HepG2 (cell line): ENCODE results near the gene FALEC. TPM values are rescaled to one million over a fixed set of nuclear protein-coding genes. Genes with fewer than 3 reads are reported as not detected.

Experiments
- ATAC-seq: fragments of 200-7000 bp; cut with Tn5 transposase; 3 replicates; pipeline ENCODE4 v1.9.1; 2020; ENCODE audit warnings: mild to moderate bottlenecking, moderate library complexity
- BruUV-seq: library from RNA; stranded (reverse); fragments of 400-500 nt; replicated peaks from 2 replicates; lab custom pipeline; 2021; lab: Mats Ljungman, UMichigan
- CTCF ChIA-PET: fragments of 300-600 bp; formaldehyde crosslinking; extraction: SDS; loops from one replicate; lab custom pipeline; 2021; ENCODE audit warnings: low total read pairs, inconsistent platforms, low intra/inter-chr PET ratio; lab: Yijun Ruan, JAX
- POLR2A ChIA-PET: fragments of 350-600 bp; sonication (Branson Sonifier 250); formaldehyde crosslinking; loops from one replicate; lab custom pipeline; 2020; ENCODE audit warnings: antibody characterized with exemption, inconsistent platforms; lab: Yijun Ruan, JAX
- DNase-seq: peaks from one replicate; pipeline ENCODE4 v3.0.0-alpha.2; 2015; ENCODE audit warnings: low spot score
- FAIRE-seq: peaks from 3 replicates; lab custom pipeline; 2011; peaks lifted over from hg19 to GRCh38; lab: Jason Lieb, UNC
- H2AFZ ChIP-seq: one replicate; pipeline ENCODE4 v1.6.1; 2011; ENCODE audit warnings: low read length, inconsistent platforms
- H3K27ac ChIP-seq: fragments of 300-600 bp; 3 replicates; pipeline ENCODE4 v1.8.0; 2011; ENCODE audit warnings: mixed run types, mild to moderate bottlenecking, mixed read lengths, low read length, inconsistent platforms; ENCODE audit not compliant: insufficient read depth; ENCODE audit errors: extremely low read length
- H3K27me3 ChIP-seq, 2 experiments: fragments of 200-600 bp in 1 of 2; 2 replicates in 1 of 2; 3 replicates in 1 of 2; pipeline versions ENCODE4 v1.6.0 to v1.8.0; 2011; ENCODE audit warnings: low read length in 2 of 2, mild to moderate bottlenecking in 2 of 2, moderate library complexity in 2 of 2, inconsistent platforms in 1 of 2; ENCODE audit not compliant: insufficient read depth in 2 of 2, control insufficient read depth in 1 of 2
- H3K36me3 ChIP-seq, 2 experiments: fragments of 200-600 bp in 1 of 2; replicated peaks in 1 of 2; 2 replicates in 1 of 2; 3 replicates in 1 of 2; pipeline versions ENCODE4 v1.5.1 to v1.8.0; 2011; ENCODE audit warnings: low read length in 2 of 2, inconsistent platforms in 1 of 2; ENCODE audit not compliant: insufficient read depth in 2 of 2, control insufficient read depth in 1 of 2
- H3K4me1 ChIP-seq: 2 replicates; pipeline ENCODE4 v1.5.1; 2012; ENCODE audit warnings: low read length, inconsistent platforms; ENCODE audit not compliant: insufficient read depth
- H3K4me2 ChIP-seq: 2 replicates; pipeline ENCODE4 v1.6.0; 2011; ENCODE audit warnings: low read depth, low read length, inconsistent platforms
- H3K4me3 ChIP-seq, 3 experiments: fragments of 200-600 bp in 1 of 3; sonication (generic), shearing (Covaris generic) in 1 of 3; replicated peaks in 1 of 3; 2 replicates each; pipeline ENCODE4 v1.5.1; 2011 to 2016; ENCODE audit warnings: low read length in 3 of 3, inconsistent platforms in 2 of 3, low read depth in 2 of 3, mild to moderate bottlenecking in 2 of 3, control low read depth in 1 of 3, mixed read lengths in 1 of 3; ENCODE audit not compliant: insufficient read depth in 1 of 3
- H3K79me2 ChIP-seq: one replicate; pipeline ENCODE4 v1.6.1; 2011; ENCODE audit warnings: low read length, inconsistent platforms; ENCODE audit not compliant: insufficient read depth
- H3K9ac ChIP-seq: 2 replicates; pipeline ENCODE4 v1.6.0; 2011; ENCODE audit warnings: mild to moderate bottlenecking, low read depth, low read length, inconsistent platforms; ENCODE audit not compliant: insufficient read depth
- H3K9me3 ChIP-seq: 2 replicates; pipeline ENCODE4 v1.5.1; 2012; ENCODE audit warnings: mild to moderate bottlenecking, low read length
- H4K20me1 ChIP-seq: 2 replicates; pipeline ENCODE4 v1.6.0; 2011; ENCODE audit warnings: inconsistent platforms, mild to moderate bottlenecking, low read length, moderate library complexity; ENCODE audit not compliant: insufficient read depth
- ATF4 ChIP-seq, 2 experiments: fragments of 450-650 bp in 1 of 2; sonication (generic) in 1 of 2; formaldehyde crosslinking; IDR thresholded peaks; 2 replicates each; pipeline versions ENCODE4 v1.5.0 to v1.8.0; 2020 to 2022; ENCODE audit warnings: mild to moderate bottlenecking in 1 of 2, missing genetic modification reagents in 1 of 2
- BRF2 ChIP-seq: sonication (generic); formaldehyde crosslinking; IDR thresholded peaks from 2 replicates; pipeline ENCODE4 v1.8.1; 2022; ENCODE audit warnings: mild to moderate bottlenecking, missing genetic modification reagents
- DNMT1 ChIP-seq: sonication (generic); formaldehyde crosslinking; IDR thresholded peaks from 2 replicates; pipeline ENCODE4 v1.5.1; 2020; ENCODE audit warnings: mild to moderate bottlenecking, missing genetic modification reagents
- DRAP1 ChIP-seq: IDR thresholded peaks from 2 replicates; pipeline ENCODE4 v1.6.1; 2016; ENCODE audit warnings: missing genetic modification reagents, missing compliant biosample characterization
- MEIS2 ChIP-seq: sonication (generic); formaldehyde crosslinking; IDR thresholded peaks from 2 replicates; pipeline ENCODE4 v1.9.0; 2021; ENCODE audit warnings: mild to moderate bottlenecking, missing genetic modification reagents
- PAWR ChIP-seq: sonication (generic); formaldehyde crosslinking; IDR thresholded peaks from 2 replicates; pipeline ENCODE4 v1.4.0; 2020; ENCODE audit warnings: missing genetic modification reagents, mild to moderate bottlenecking, borderline replicate concordance
- POGK ChIP-seq: sonication (generic); formaldehyde crosslinking; conservative IDR thresholded peaks from 2 replicates; pipeline ENCODE4 v1.8.0; 2022; ENCODE audit warnings: mild to moderate bottlenecking, moderate library complexity, missing genetic modification reagents
- SALL2 ChIP-seq: sonication (generic); formaldehyde crosslinking; IDR thresholded peaks from 2 replicates; pipeline ENCODE4 v1.8.1; 2023; ENCODE audit warnings: mild to moderate bottlenecking, missing genetic modification reagents, inconsistent platforms
- TOPORS ChIP-seq: sonication (generic); formaldehyde crosslinking; IDR thresholded peaks from 2 replicates; pipeline ENCODE4 v1.8.0; 2023; ENCODE audit warnings: mild to moderate bottlenecking, missing genetic modification reagents
- ZBTB42 ChIP-seq: sonication (generic); formaldehyde crosslinking; IDR thresholded peaks from 2 replicates; pipeline ENCODE4 v1.5.0; 2020; ENCODE audit warnings: mild to moderate bottlenecking, missing genetic modification reagents
- ZFP90 ChIP-seq: sonication (generic); formaldehyde crosslinking; IDR thresholded peaks from 2 replicates; pipeline ENCODE4 v1.8.0; 2022; ENCODE audit warnings: missing genetic modification reagents, mild to moderate bottlenecking, inconsistent platforms, borderline replicate concordance
- ZNF205 ChIP-seq: IDR thresholded peaks from 2 replicates; pipeline ENCODE4 v1.6.1; 2018; ENCODE audit warnings: missing biosample characterization, missing genetic modification reagents
- ZNF232 ChIP-seq: sonication (generic); formaldehyde crosslinking; IDR thresholded peaks from 2 replicates; pipeline ENCODE4 v1.4.0; 2020; ENCODE audit warnings: missing genetic modification reagents, borderline replicate concordance
- ZNF337 ChIP-seq: sonication (generic); formaldehyde crosslinking; IDR thresholded peaks from 2 replicates; pipeline ENCODE4 v1.5.1; 2020; ENCODE audit warnings: missing genetic modification reagents, low read depth, mild to moderate bottlenecking, borderline replicate concordance
- ZNF446 ChIP-seq: sonication (generic); formaldehyde crosslinking; IDR thresholded peaks from 2 replicates; pipeline ENCODE4 v1.5.0; 2020; ENCODE audit warnings: mild to moderate bottlenecking, missing genetic modification reagents
- ZNF549 ChIP-seq: sonication (generic); formaldehyde crosslinking; IDR thresholded peaks from 2 replicates; pipeline ENCODE4 v1.5.0; 2020; ENCODE audit warnings: missing genetic modification reagents
- ZNF564 ChIP-seq: sonication (generic); formaldehyde crosslinking; IDR thresholded peaks from 2 replicates; pipeline ENCODE4 v1.8.1; 2023; ENCODE audit warnings: mild to moderate bottlenecking, missing genetic modification reagents
- ZNF737 ChIP-seq: sonication (generic); formaldehyde crosslinking; IDR thresholded peaks from 2 replicates; pipeline ENCODE4 v1.5.0; 2020; ENCODE audit warnings: missing genetic modification reagents, mild to moderate bottlenecking, borderline replicate concordance
- ZSCAN30 ChIP-seq: sonication (generic); formaldehyde crosslinking; IDR thresholded peaks from 2 replicates; pipeline ENCODE4 v1.5.0; 2020; ENCODE audit warnings: mild to moderate bottlenecking, missing genetic modification reagents
- WGBS: methylation state at CpG from one replicate; pipeline ENCODE4 v1.1.6; 2017; ENCODE audit warnings: low lambda C conversion rate; 5-methylcytosine and 5-hydroxymethylcytosine counted together
- in situ Hi-C: cut with HindIII; loops from 2 replicates; pipeline ENCODE4 v1.10.0; 2017; ENCODE audit warnings: low pct_unique_long_range_greater_than_20kb; ENCODE audit not compliant: extremely low pct_ligation_motif_present
- intact Hi-C: fragments of 100-400 bp; cut with micrococcal nuclease; formaldehyde crosslinking; loops from one replicate; pipeline ENCODE4 v1.10.0; 2022; ENCODE audit not compliant: unreplicated experiment
- polyA plus RNA-seq, 8 experiments: library from polyadenylated mRNA; depleted of rRNA in 3 of 8; stranded (reverse) in 7 of 8; unstranded in 1 of 8; fragments of >200 nt; fragmentation: Illumina TruSeq in 4 of 8; extraction: Trizol in 4 of 8; gene quantifications; 2 replicates each; pipeline versions ENCODE4 v1.2.1 to v1.2.3, GENCODE V29; 2011 to 2016; ENCODE audit warnings: low read depth in 4 of 8, missing spikeins in 1 of 8, mixed read lengths in 1 of 8; ENCODE audit not compliant: insufficient read depth in 1 of 8
- total RNA-seq, 5 experiments: library from RNA; depleted of rRNA; stranded (reverse); fragments of >200 nt; fragmentation: Illumina TruSeq; extraction: Trizol; gene quantifications; 2 replicates each; pipeline ENCODE4 v1.2.3, GENCODE V29; 2016; ENCODE audit warnings: low read depth in 1 of 5

FALEC gene
- total and polyA plus RNA-seq, 2 of the 13 experiments (the other 11 are each of a cell fraction or from before 2014, with no cell fraction given) = 0.33 to 0.71 TPM

GRCh38 chr1:150516050-150516591 lies 569 bp downstream of the FALEC start:
- Histone ChIP-seq H3K9ac (peak overlapping the region; percentile 81), H4K20me1 (no peaks in the 10 kb centered on the region), H2AFZ (peak overlapping the region; percentile 77), H3K9me3 (no peaks in the 10 kb centered on the region), H3K4me2 (peak overlapping the region; percentile 85), H3K4me1 (peaks cover 32% of the 10 kb centered on the region), H3K79me2 (no peaks in the 10 kb centered on the region), H3K27me3 (no peaks in the 10 kb centered on the region; a peak in 1 of 5 replicates), H3K27ac (peak overlapping the region; percentile 66), H3K36me3 (no peaks in the 10 kb centered on the region), H3K4me3 (peak overlapping the region; percentile 73 to 84 (median 80))
- ATAC-seq (peak; percentile 45), FAIRE-seq (no peak), DNase-seq (no peak)
- intact Hi-C loops (no loop called here), in situ Hi-C loops (no loop called here)
- ChIA-PET POLR2A (interaction anchor here (0.7 to 3.3 kb wide), 26 partner anchors 10 to 490 kb away, joined by 3 to 78 read pairs (median 4); partner anchors contain the start of genes ADAMTSL4, GOLPH3L, RPRD2 and TARS2), CTCF (interaction anchor here (1.2 kb wide), 1 partner anchor 52 kb away, joined by 5 read pairs; no protein-coding TSS in a partner anchor)
- BruUV-seq = TSS peak; percentile 55
- 3% methylated on average over 19 of the region's 19 CpGs for WGBS
- TF ChIP-seq ZNF737 (CRISPR knock-in tag) (no peak), DNMT1 (CRISPR knock-in tag) (no peak), ZFP90 (CRISPR knock-in tag) (peak; percentile 30; the same call in 1 of the 2 replicates), POGK (CRISPR knock-in tag) (no peak), DRAP1 (CRISPR knock-in tag) (peak; percentile 43; the same call in 1 of the 2 replicates), ZNF337 (CRISPR knock-in tag) (no peak), TOPORS (0 out of 2 replicates have a peak, but pooled peaks have one; percentile 6), PAWR (CRISPR knock-in tag) (no peak), SALL2 (CRISPR knock-in tag) (no peak), BRF2 (no peak), ZBTB42 (0 out of 2 replicates have a peak, but pooled peaks have one; percentile 1), ZNF564 (CRISPR knock-in tag) (peak; percentile 26; the same call in 1 of the 2 replicates), ZNF232 (CRISPR knock-in tag) (0 out of 2 replicates have a peak, but pooled peaks have one; percentile 50), ATF4 (CRISPR knock-in tag; IDR thresholded peaks at IDR 0.05) (peak in 1 of 2 experiments; percentile 55; a peak in 2 of 4 replicates), ZSCAN30 (no peak), ZNF549 (no peak), MEIS2 (CRISPR knock-in tag) (0 out of 2 replicates have a peak, but pooled peaks have one; percentile 3), ZNF205 (no peak), ZNF446 (CRISPR knock-in tag) (0 out of 2 replicates have a peak, but pooled peaks have one; percentile 68)
